ENCODE results near the gene FAM32A. TPM values are rescaled to one million over a fixed set of nuclear protein-coding genes. Genes with fewer than 3 reads are reported as not detected.

Gene FAM32A
- total RNA-seq, 1 donor: 109 TPM

GRCh38 chr19:16235811-16236652 lies 50.8 kb downstream of the FAM32A start:
- peaks cover 3% of the 10 kb centered on the region for H4K20me1 ChIP-seq (ENCODE audit: insufficient read depth, low read length)
- no peak overlapping the region for H2AFZ ChIP-seq (ENCODE audit: low read length)
- no peak overlapping the region for H3K4me2 ChIP-seq (ENCODE audit: insufficient read depth, low read length)
- no peak overlapping the region for H3K27ac ChIP-seq (ENCODE audit: low read depth, low read length)
- no peaks in the 10 kb centered on the region for H3K79me2 ChIP-seq (ENCODE audit: insufficient read depth, low read length)
- no peaks in the 10 kb centered on the region for H3K27me3 ChIP-seq (ENCODE audit: insufficient read depth, low read length)
- H3K9me3 ChIP-seq (ENCODE audit: low read depth, low read length): no peaks in the 10 kb centered on the region
- TF ChIP-seq, protein P1, sequence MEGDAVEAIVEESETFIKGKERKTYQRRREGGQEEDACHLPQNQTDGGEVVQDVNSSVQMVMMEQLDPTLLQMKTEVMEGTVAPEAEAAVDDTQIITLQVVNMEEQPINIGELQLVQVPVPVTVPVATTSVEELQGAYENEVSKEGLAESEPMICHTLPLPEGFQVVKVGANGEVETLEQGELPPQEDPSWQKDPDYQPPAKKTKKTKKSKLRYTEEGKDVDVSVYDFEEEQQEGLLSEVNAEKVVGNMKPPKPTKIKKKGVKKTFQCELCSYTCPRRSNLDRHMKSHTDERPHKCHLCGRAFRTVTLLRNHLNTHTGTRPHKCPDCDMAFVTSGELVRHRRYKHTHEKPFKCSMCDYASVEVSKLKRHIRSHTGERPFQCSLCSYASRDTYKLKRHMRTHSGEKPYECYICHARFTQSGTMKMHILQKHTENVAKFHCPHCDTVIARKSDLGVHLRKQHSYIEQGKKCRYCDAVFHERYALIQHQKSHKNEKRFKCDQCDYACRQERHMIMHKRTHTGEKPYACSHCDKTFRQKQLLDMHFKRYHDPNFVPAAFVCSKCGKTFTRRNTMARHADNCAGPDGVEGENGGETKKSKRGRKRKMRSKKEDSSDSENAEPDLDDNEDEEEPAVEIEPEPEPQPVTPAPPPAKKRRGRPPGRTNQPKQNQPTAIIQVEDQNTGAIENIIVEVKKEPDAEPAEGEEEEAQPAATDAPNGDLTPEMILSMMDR (IDR thresholded peaks at IDR 0.05; ENCODE audit: extremely low read depth, low read depth, low read length): no peak
- H3K36me3 ChIP-seq (ENCODE audit: insufficient read depth, low read length): peaks cover 40% of the 10 kb centered on the region
- H3K4me1 ChIP-seq (ENCODE audit: insufficient read depth, low read length): peaks cover 7% of the 10 kb centered on the region
- DNase-seq (ENCODE audit: insufficient read length, low spot score, missing footprints): peak; percentile 68
- no peak overlapping the region for H3K4me3 ChIP-seq (ENCODE audit: insufficient read depth, low read length)

Small RNA genes within 50 kb of the gene (small RNA-seq; reads per million reads assigned to genes)
- gene RF00017: not detected

Other genes starting within 250 kb of the FAM32A start
- gene OR10H4, start 236.4 kb upstream of the FAM32A start, total RNA-seq: not detected in 2 replicates
- gene TPM4, start 108.9 kb upstream of the FAM32A start, total RNA-seq: 1,233 and 1,325 TPM in 2 replicates
- gene RAB8A, start 73.5 kb upstream of the FAM32A start, total RNA-seq: 61.6 and 68.8 TPM in 2 replicates
- 0.36 TPM in 1 of 2 replicates, not detected in the other for gene HSH2D, start 41.7 kb upstream of the FAM32A start, total RNA-seq
- not detected in 2 replicates for gene CIB3, start 11.9 kb upstream of the FAM32A start, total RNA-seq
- gene AP1M1, start 12.5 kb downstream of the FAM32A start, total RNA-seq: 49.5 and 52.1 TPM in 2 replicates
- 11.2 and 16.6 TPM in 2 replicates for gene KLF2, start 139.4 kb downstream of the FAM32A start, total RNA-seq